Liver (tissue), 9 donors: ENCODE data around the gene TMED1. TPM values are rescaled to one million over a fixed set of nuclear protein-coding genes. Genes with fewer than 3 reads are reported as not detected.

ENCODE experiments used
- DNase-seq: peaks from one replicate; pipeline ENCODE4 v3.0.0-alpha.2; 2017; ENCODE audit warnings: low spot score
- H3K27ac ChIP-seq, 2 donors: one replicate each; pipeline ENCODE4 v1.7.0; 2013; ENCODE audit warnings: inconsistent platforms in 2 of 2, low read length in 2 of 2, control low read depth in 1 of 2, low read depth in 1 of 2, mild to moderate bottlenecking in 1 of 2
- H3K27me3 ChIP-seq, 4 donors: one replicate each; pipeline versions ENCODE4 v1.6.1 to v1.7.0; 2013; ENCODE audit warnings: low read length in 3 of 4, inconsistent platforms in 1 of 4, mild to moderate bottlenecking in 1 of 4, moderate library complexity in 1 of 4; ENCODE audit not compliant: control insufficient read depth in 4 of 4, insufficient read depth in 4 of 4
- H3K36me3 ChIP-seq, 4 donors: one replicate each; pipeline versions ENCODE4 v1.6.1 to v1.7.0; 2013; ENCODE audit warnings: low read length in 3 of 4, mild to moderate bottlenecking in 3 of 4, low read depth in 1 of 4, moderate library complexity in 1 of 4; ENCODE audit not compliant: control insufficient read depth in 4 of 4, insufficient read depth in 3 of 4
- H3K4me1 ChIP-seq, 4 donors: one replicate each; pipeline versions ENCODE4 v1.6.1 to v1.7.0; 2013; ENCODE audit warnings: low read length in 3 of 4, mild to moderate bottlenecking in 3 of 4, moderate library complexity in 1 of 4; ENCODE audit not compliant: control insufficient read depth in 4 of 4, insufficient read depth in 4 of 4
- H3K4me3 ChIP-seq, 3 donors: one replicate each; pipeline versions ENCODE4 v1.6.1 to v1.7.0; 2013; ENCODE audit warnings: low read length in 3 of 3, control low read depth in 1 of 3, low read depth in 1 of 3, mild to moderate bottlenecking in 1 of 3
- H3K9ac ChIP-seq, 2 donors: one replicate each; pipeline ENCODE4 v1.7.0; 2013; ENCODE audit warnings: low read length in 2 of 2, mild to moderate bottlenecking in 2 of 2, moderate library complexity in 2 of 2, control low read depth in 1 of 2, low read depth in 1 of 2
- H3K9me3 ChIP-seq, 4 donors: one replicate each; pipeline versions ENCODE4 v1.6.1 to v1.7.0; 2013; ENCODE audit warnings: low read length in 3 of 4; ENCODE audit not compliant: control insufficient read depth in 4 of 4
- EGR1 ChIP-seq, 2 donors: IDR thresholded peaks; 2 replicates each; pipeline ENCODE4 v1.6.1; 2016 to 2018; ENCODE audit warnings: antibody characterized with exemption in 2 of 2, low read depth in 2 of 2
- FOXA1 ChIP-seq: IDR thresholded peaks from 2 replicates; pipeline ENCODE4 v1.6.1; 2016; ENCODE audit warnings: antibody characterized with exemption
- JUND ChIP-seq, 2 donors: IDR thresholded peaks; 2 replicates each; pipeline ENCODE4 v1.6.1; 2016; ENCODE audit warnings: antibody characterized with exemption in 2 of 2
- NR2F2 ChIP-seq: IDR thresholded peaks from 2 replicates; pipeline ENCODE4 v1.6.1; 2016; ENCODE audit warnings: antibody characterized with exemption
- RAD21 ChIP-seq, 2 donors: IDR thresholded peaks; 2 replicates each; pipeline ENCODE4 v1.6.1; 2016; ENCODE audit warnings: antibody characterized with exemption in 2 of 2, mild to moderate bottlenecking in 2 of 2
- RXRA ChIP-seq, 2 donors: IDR thresholded peaks; 2 replicates each; pipeline ENCODE4 v1.6.1; 2017 to 2018; ENCODE audit warnings: antibody characterized with exemption in 2 of 2, mild to moderate bottlenecking in 1 of 2
- TAF1 ChIP-seq: conservative IDR thresholded peaks from 2 replicates; pipeline ENCODE4 v1.6.1; 2016; ENCODE audit warnings: antibody characterized with exemption, mild to moderate bottlenecking
- WGBS: extraction: QIAGEN DNeasy Blood & Tissue Kit; methylation state at CpG from one replicate; pipeline ENCODE4 v1.1.7; 2013; 5-methylcytosine and 5-hydroxymethylcytosine counted together
- polyA plus RNA-seq, 2 donors: library from polyadenylated mRNA; stranded (reverse) in 1 of 2; unstranded in 1 of 2; fragments of 200-250 nt in 1 of 2; fragments of >200 nt in 1 of 2; fragmentation: Nextera tagmentation in 1 of 2; extraction: Ambion mirVana in 1 of 2; gene quantifications; one replicate each; pipeline versions ENCODE4 v1.2.1 to v1.2.3, GENCODE V29; 2013 to 2015
- total RNA-seq, 2 donors: library from RNA; depleted of rRNA; stranded (reverse); fragments of >200 nt; gene quantifications; one replicate each; pipeline ENCODE4 v1.2.3, GENCODE V29; 2014
- TF ChIP-seq, protein P1 (sequence below): IDR thresholded peaks from 2 replicates; pipeline ENCODE4 v1.6.1; 2016; ENCODE audit warnings: antibody characterized with exemption, mild to moderate bottlenecking
- donor health status: healthy.
- donor health status: healthy.
- donor health status: healthy.
- donor health status: healthy.
- donor health status: healthy.

The TMED1 gene
- total and polyA plus RNA-seq, 4 donors, result 17.8 to 34.7 (median 26.6) TPM

DNA sequence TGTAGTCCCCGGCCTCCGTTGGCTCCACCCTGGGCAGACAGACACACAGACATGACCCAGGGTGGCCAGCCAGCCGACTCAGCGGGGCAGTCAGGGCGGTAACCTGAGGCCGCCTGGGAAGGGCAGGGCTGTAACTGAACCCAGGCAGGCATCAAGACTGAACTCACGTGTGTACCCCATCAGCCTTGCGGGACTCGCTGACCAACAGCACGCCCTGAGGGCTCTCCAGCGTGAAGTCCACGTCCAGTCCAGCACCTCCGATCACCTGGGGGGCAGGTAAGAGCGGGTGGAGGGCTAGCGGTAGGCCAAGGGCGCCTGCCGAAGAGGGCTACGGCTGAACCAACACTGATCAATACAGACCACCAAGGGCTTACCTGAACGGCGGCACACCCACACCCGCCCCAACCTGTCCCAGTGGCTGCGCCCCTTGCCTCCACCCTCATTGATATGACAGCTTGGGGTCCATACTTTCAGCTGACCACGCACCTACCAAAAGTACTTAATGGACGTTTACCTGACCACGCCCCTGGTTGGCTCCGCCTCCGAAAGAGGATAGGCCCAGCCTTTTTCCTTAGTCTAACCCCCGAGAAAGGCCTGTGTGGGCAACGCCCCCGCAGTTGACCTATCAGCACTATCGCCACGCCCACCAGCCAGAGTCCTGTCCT, 791 bp downstream of the TMED1 start:
- peak; percentile 85 to 96 for TF ChIP-seq EGR1 (IDR thresholded peaks at IDR 0.05; ENCODE audit: low read depth in 2 of 2)
- no peak for TF ChIP-seq FOXA1
- peak overlapping the region; percentile 95 to 99 for H3K27ac ChIP-seq
- H3K4me3 ChIP-seq, result peak overlapping the region; percentile 64 to 97 (median 86)
- WGBS, result 27% methylated on average over 32 of the region's 32 CpGs
- peak overlapping the region; percentile 43 to 72 for H3K9ac ChIP-seq
- H3K27me3 ChIP-seq, result no peaks in the 10 kb centered on the region
- DNase-seq, result no peak
- no peaks in the 10 kb centered on the region for H3K9me3 ChIP-seq
- peaks cover 0 to 18% (median 10%) of the 10 kb centered on the region in 4 donors for H3K4me1 ChIP-seq
- peaks cover 5 to 25% (median 8%) of the 10 kb centered on the region in 4 donors for H3K36me3 ChIP-seq

DNA sequence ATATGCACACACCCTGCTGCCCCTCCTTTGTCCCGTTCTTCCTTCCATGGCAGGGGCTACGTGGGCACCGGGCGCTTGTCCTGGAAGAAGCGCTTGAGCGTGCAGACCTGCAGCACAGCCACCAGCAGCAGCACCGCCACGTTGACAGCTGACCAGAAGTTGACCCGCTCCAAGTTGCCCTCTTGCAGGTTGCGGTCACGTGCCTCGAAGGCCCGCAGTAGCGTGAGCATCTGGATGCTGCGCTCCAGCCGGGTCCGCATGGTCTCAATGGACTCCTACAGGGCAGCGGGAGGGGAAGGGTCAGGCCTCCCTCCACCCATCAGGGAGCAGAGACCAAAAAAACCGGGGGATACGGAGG, 3.1 kb downstream of the TMED1 start:
- Histone ChIP-seq H3K9me3 (no peaks in the 10 kb centered on the region), H3K36me3 (peaks cover 5 to 36% (median 14%) of the 10 kb centered on the region in 4 donors), H3K4me3 (no peak overlapping the region), H3K9ac (no peak overlapping the region), H3K4me1 (peaks cover 0 to 18% (median 10%) of the 10 kb centered on the region in 4 donors), H3K27ac (no peak overlapping the region), H3K27me3 (no peaks in the 10 kb centered on the region)
- 90% methylated on average over 20 of the region's 20 CpGs for WGBS
- DNase-seq, result no peak
- TF ChIP-seq RAD21 (IDR thresholded peaks at IDR 0.05) (no peak), RXRA (IDR thresholded peaks at IDR 0.05) (no peak), TAF1 (no peak), JUND (IDR thresholded peaks at IDR 0.05) (no peak)
- TF ChIP-seq, protein P1, sequence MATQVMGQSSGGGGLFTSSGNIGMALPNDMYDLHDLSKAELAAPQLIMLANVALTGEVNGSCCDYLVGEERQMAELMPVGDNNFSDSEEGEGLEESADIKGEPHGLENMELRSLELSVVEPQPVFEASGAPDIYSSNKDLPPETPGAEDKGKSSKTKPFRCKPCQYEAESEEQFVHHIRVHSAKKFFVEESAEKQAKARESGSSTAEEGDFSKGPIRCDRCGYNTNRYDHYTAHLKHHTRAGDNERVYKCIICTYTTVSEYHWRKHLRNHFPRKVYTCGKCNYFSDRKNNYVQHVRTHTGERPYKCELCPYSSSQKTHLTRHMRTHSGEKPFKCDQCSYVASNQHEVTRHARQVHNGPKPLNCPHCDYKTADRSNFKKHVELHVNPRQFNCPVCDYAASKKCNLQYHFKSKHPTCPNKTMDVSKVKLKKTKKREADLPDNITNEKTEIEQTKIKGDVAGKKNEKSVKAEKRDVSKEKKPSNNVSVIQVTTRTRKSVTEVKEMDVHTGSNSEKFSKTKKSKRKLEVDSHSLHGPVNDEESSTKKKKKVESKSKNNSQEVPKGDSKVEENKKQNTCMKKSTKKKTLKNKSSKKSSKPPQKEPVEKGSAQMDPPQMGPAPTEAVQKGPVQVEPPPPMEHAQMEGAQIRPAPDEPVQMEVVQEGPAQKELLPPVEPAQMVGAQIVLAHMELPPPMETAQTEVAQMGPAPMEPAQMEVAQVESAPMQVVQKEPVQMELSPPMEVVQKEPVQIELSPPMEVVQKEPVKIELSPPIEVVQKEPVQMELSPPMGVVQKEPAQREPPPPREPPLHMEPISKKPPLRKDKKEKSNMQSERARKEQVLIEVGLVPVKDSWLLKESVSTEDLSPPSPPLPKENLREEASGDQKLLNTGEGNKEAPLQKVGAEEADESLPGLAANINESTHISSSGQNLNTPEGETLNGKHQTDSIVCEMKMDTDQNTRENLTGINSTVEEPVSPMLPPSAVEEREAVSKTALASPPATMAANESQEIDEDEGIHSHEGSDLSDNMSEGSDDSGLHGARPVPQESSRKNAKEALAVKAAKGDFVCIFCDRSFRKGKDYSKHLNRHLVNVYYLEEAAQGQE, result no peak

DNA sequence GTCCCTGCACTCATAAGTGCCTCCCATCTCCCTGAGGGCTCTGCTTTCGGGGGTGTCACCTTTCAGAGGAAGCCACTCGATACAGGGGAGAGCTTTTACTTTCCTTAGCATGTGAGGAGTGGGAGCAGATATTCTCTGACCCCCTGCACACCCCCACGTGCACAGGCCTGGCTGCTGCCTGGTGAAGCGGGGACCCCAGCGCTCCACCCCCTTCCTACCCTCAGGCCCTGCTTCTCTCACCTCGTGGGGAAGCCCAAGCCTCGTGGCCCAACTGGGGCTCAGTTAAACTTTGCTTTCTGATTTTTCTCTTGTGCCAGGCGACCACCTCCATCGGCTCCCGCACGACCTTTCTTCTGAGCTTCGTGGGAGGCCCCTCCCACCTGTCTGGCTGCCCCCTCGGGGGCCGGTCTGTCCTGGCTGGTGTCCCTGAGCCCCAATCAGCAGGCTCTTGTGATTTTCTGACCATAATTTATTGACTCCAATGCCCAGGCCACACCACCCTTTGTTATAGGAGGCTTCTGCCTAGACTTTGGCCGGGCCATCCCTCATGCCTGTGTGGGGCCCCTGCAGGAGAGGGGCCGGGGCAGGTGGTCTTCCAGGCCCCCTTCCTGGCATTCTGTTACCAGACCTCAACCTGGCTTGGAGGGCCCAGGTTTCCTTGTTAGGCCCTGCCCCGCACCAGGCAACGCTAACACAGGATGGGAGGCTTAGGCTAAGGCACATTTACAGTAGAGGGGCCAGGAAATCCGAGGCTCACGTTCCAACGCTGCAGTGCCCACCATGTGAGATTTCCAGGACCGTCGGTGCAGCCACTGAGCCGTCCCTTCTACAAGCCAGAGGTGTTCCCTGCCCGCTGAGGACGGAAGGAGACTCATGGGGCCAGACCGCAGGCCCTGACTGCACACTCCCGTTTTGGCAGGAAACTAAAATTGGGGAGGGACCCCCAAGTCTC, 3.7 kb downstream of the TMED1 start:
- Histone ChIP-seq H3K9me3 (no peaks in the 10 kb centered on the region), H3K4me3 (no peak overlapping the region), H3K27ac (no peak overlapping the region), H3K4me1 (peaks cover 0 to 18% (median 10%) of the 10 kb centered on the region in 4 donors), H3K36me3 (peaks cover 5 to 36% (median 14%) of the 10 kb centered on the region in 4 donors), H3K27me3 (no peaks in the 10 kb centered on the region), H3K9ac (no peak overlapping the region)
- DNase-seq, result peak; percentile 29
- no peak for TF ChIP-seq NR2F2
- 90% methylated on average over 28 of the region's 28 CpGs for WGBS
